HL-60 (cell line): ENCODE measurements around the gene RAB11FIP2.

ENCODE experiments used
- CTCF ChIP-seq: IDR thresholded peaks from one replicate; pipeline ENCODE4 v1.5.1; 2011; ENCODE audit warnings: low read length, control low read depth, inconsistent platforms; ENCODE audit not compliant: insufficient read depth
- GABPA ChIP-seq: IDR thresholded peaks from 2 replicates; pipeline ENCODE4 v1.6.1; 2012; ENCODE audit warnings: low read depth
- POLR2AphosphoS5 ChIP-seq: IDR thresholded peaks from 2 replicates; pipeline ENCODE4 v1.6.1; 2012; ENCODE audit warnings: low read depth

- TF ChIP-seq POLR2AphosphoS5 (no peak), CTCF (no peak), GABPA (no peak)
Observed at GRCh38 chr10:118036281-118036875, 10.4 kb downstream of the RAB11FIP2 start.
